NCI-H2196 (cell line): ENCODE data around the gene WBP11.

Experiments used
- DNase-seq: peaks from one replicate; lab custom pipeline; 2025; ENCODE audit not compliant: unreplicated experiment; lab: John Stamatoyannopoulos, UW

Gene WBP11

DNA sequence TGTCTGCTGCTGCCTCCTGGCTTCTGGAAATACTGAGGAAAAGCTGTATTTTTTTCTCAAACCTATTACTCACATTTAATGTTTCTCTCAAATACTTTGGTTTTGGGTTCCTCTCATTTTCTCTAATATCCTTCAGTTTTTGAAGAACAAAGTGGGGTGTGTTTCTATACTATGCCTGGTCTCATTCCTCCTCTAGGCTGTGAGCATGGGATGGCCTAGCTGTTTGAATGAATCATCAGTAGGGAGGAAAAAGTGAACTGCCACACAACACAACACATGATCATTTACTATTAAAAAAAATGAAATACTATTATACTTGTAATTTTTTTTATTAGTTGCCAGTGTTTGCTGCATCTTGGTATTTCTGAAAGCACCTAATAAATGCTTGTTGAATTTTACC is 22.0 kb upstream of the WBP11 start:
- no peak for DNase-seq

DNA sequence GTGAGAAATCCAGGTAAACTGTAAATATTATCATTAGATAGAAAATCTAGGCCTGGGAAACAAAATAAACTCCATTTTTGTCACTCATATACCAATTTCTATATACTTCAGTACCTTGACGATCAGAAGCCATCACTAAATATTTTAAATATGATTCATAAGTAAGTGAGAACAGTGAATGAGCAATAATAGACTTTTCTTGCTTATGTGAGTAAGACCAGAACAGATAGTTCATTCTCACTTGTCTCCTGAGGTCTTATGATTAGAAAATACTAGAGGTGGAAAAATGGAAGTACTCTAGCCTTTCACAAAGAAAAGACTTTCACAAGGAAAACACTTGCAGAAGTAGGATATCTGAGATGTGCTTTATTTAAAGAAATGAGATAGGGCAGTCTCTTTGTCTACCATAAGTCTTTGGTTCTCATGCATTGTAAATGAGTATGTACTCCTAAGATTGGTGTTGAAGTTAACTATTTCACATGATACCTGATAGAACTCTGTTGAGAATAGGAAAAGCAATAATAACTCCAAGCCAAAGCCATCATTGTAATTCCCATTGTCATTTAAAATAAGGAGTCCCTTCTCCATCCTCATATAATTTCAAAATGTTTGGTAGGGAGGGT is 20.8 kb upstream of the WBP11 start:
- DNase-seq = no peak

- DNase-seq = no peak
These were observed 10.7 kb upstream of the WBP11 start, which contains the start of gene SMCO3 for GRCh38 chr12:14814014-14814413. Gene SMCO3, minus strand, starts transcription at chr12:14814182. Its CDS starts 7,502 bp downstream, at chr12:14806680.

DNA sequence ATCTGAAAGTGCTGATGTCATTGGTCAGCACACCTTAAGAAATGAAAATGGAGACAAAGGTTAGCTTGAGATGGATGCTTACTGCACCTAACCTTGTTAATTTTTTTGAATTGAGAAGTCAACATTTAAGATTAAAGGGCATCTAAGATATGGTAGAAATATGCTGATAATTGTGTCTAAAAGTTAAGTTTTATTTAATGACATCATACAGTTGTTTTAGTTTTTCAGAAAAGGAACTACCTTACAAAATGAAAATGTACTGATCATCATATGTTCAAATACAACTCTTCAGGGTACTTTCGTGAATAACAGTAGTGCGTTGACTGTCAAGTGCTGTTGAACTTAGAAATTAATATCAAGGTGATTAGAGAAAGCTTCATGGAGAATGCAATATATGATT is 8.2 kb upstream of the WBP11 start:
- DNase-seq = no peak

GRCh38 chr12:14810953-14811483 is 7.7 kb upstream of the WBP11 start:
- no peak for DNase-seq

GRCh38 chr12:14810167-14810952 is 7.1 kb upstream of the WBP11 start:
- DNase-seq = no peak

DNA sequence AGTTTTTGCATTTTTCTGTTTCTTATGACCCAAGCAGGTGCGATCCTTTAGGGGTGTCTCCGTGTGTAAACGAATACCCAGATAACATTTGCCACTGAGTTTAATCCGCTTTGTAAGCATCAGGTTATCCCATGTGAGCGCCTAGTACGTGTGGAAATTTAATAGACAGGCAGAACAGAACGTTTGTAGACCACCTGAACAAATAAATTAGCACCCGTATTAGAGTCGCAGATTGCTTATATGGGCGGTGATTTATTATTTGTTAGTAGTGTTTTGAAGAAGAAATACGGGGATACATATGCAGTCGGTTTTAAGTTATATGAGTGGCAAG is 517 bp upstream of the WBP11 start:
- no peak for DNase-seq

GRCh38 chr12:14802721-14803010 is 612 bp downstream of the WBP11 start:
- DNase-seq = no peak

GRCh38 chr12:14802247-14802646 is 1.0 kb downstream of the WBP11 start:
- no peak for DNase-seq

DNA sequence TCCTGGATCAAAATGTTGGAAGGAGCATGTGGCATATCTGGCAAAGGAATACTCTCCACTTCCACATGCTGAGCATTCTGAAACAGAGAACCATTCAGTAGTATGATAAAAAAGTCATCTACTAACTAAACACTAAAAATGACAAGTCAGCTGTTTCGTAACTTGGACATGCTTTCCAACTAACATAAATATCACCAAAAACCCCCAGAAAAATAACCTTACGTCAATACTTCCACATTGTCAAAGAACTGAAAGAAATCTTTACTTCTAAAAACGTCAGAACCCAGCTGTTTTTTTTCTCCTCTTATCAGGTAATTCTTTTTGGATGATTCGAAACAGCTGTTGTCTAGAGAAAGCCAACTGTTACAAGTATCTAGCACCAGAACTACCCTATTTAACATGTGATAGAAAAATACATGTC is 8.2 kb downstream of the WBP11 start:
- DNase-seq = no peak

- DNase-seq = no peak
These were observed 17.7 kb downstream of the WBP11 start for GRCh38 chr12:14785568-14785967.

- no peak for DNase-seq
These were observed 18.8 kb downstream of the WBP11 start for GRCh38 chr12:14784471-14784870.

DNA sequence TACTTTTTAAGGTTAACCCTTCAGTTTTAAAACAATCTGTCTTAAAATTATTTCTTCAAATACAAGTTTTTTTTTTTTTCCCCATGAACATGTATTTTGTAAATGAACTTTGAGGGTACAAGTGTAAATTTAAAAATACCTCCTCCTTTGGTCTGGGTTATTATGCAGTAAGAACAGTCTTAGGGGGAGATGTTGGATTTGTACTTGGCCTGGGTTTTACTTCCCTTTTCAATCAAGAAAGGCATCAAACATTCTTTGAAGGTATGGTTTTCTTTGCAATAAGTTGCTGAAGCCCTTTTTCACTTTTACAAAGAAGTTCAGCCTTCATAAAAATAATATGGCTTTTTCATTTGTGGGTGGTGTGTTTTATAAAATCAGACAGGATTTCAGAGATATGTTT is 20.5 kb downstream of the WBP11 start:
- DNase-seq = no peak

DNA sequence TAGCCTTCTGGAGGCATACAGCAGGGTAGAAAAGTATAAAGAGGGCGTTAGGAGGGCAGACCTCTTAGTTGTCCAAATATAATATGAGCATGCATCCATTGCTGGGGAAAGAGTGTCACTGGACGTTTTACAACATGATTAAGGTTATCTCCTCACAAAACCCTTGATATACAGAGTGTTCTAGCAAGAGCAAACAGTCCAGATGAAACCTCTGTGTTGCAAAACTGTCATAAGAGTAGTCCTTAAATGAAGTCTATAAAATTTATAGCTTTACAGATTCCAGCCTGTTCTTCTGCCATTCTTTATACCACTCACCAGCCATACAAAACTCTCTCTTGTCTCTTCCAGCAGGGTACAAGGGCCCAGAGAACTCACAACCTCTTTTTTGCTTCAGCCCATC is 21.7 kb downstream of the WBP11 start:
- DNase-seq = no peak

GRCh38 chr12:14780859-14781258 is 22.4 kb downstream of the WBP11 start:
- no peak for DNase-seq

GRCh38 chr12:14779834-14780233 is 23.4 kb downstream of the WBP11 start:
- DNase-seq = no peak

- no peak for DNase-seq
These were observed 26.0 kb downstream of the WBP11 start for GRCh38 chr12:14777271-14777670.

DNA sequence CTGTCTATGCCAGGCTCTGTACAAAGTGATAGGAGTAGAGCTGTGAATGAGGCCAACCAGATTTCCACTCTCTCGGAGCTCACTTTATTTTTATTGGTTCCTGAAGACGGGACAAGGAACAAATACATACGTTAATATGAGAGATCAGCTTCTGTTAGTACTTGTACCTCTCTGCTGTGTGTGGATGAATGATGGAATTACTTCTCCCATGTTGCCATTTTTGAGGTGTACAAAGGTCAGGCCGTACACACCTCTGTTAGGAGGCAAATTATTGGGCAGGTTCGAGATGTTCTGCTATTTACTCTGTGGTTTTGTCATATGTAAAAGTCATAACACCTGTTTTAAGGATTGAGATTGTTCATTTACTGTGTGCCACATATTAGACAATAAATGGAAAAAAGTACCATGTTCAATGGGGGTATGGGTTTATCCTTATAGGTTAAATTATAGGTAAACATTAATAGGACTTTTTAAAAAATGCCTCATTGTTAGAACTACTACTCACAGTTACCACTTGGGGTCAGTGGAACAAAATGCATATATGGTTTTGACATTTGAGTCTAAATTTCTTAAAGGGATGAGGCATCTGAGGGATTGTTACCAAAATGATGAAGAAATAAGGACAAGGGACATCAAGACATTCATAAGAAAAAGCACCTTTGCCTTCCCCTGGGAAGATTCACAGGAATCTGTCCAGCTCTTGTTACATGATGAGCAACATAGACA is 26.9 kb downstream of the WBP11 start:
- DNase-seq = no peak

- DNase-seq = no peak
These were observed 27.7 kb downstream of the WBP11 start for GRCh38 chr12:14775636-14775980.

DNA sequence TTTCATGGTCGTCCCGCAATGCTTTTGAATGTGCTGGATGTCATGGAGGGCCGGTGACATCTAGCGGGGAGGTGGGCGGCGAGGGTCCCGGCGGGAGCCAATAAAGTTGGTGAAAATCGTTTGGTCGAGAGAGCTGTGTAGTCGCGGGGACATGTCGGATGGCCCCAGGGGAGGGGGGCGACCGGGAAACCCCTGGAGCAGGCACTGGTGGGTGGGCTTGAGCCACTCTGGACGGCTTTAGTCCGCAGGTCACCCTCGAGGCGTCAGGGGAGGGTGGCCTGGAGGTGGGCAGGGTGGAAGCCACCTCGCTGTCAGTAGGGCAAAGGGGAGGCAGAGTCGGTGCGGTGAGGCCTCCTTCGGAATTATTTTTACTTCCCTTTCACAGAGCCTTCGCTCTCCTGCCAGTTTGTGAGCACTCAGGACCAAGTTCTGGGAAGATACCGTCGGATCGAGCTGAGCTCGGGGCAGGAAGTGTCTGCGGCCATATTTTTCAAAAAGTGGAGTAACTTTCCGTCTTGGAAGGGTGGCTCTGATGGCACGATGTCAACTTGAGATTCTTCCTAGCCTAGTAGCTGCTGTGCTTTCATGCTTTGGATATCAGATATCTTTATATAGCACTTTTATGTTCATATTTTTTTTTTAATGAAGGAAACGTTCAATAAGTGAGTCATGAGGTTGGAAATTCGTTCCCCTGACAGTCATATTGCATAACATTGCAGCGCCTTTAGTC is 28.2 kb downstream of the WBP11 start:
- no peak for DNase-seq

DNA sequence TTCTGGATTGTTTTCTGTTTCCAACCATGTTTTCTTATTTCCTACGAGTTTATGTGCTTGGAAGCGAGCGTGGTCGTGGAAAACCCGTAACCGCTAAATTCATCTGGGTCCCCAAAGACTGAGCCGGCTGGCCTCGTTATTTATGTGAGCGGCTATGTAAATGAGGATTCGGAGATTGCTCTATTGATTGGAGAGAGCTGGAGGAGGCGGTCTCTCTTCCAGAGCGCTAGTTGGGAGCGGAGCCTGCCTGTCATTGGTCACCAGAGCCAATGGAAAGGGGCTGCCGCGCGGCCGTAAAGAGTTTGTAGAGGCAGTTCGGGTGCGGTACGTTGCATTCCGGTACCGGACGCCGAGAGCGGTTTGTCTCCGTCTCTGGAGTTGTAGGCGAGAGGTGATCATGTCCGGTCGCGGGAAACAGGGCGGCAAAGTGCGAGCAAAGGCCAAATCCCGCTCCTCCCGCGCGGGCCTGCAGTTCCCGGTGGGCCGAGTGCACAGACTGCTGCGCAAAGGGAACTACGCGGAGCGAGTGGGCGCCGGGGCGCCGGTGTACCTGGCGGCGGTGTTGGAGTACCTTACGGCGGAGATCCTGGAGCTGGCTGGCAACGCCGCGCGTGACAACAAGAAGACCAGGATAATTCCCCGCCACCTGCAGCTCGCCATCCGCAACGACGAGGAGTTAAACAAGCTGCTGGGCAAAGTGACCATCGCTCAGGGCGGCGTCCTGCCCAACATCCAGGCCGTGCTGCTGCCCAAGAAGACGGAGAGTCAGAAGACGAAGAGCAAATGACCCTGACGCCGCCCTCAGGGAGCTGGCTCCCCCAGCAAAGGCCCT is 29.0 kb downstream of the WBP11 start:
- peak; percentile 79 for DNase-seq
